ENCODE data around the gene SCN7A. TPM values are rescaled to one million over a fixed set of nuclear protein-coding genes. Genes with fewer than 3 reads are reported as not detected.

Gene SCN7A
- total RNA-seq, 1 donor from 2014 or later = 0.36 TPM

- Mint-ChIP-seq H3K36me3 (ENCODE audit: low read depth, unreplicated experiment) (no peaks in the 10 kb centered on the region), H3K4me3 (ENCODE audit: unreplicated experiment) (no peak overlapping the region), H3K27ac (ENCODE audit: unreplicated experiment) (no peak overlapping the region), H3K9me3 (ENCODE audit: unreplicated experiment) (no peaks in the 10 kb centered on the region), H3K4me1 (ENCODE audit: low read depth, unreplicated experiment) (peaks cover 9% of the 10 kb centered on the region), H3K27me3 (ENCODE audit: low read depth, unreplicated experiment) (no peaks in the 10 kb centered on the region)
- Histone ChIP-seq H3K4me1 (ENCODE audit: insufficient read depth, low read length) (peaks cover 8% of the 10 kb centered on the region), H3K9ac (ENCODE audit: low read length) (no peak overlapping the region), H3K27ac (ENCODE audit: low read depth, low read length) (no peak overlapping the region), H2AFZ (ENCODE audit: low read depth, low read length) (no peak overlapping the region), H3K79me2 (ENCODE audit: insufficient read depth, low read length) (no peaks in the 10 kb centered on the region), H4K20me1 (ENCODE audit: insufficient read depth, low read length) (no peaks in the 10 kb centered on the region), H3K27me3 (ENCODE audit: insufficient read depth, low read length) (no peaks in the 10 kb centered on the region), H3K9me3 (ENCODE audit: insufficient read depth, low read depth, low read length) (no peaks in the 10 kb centered on the region), H3K36me3 (ENCODE audit: insufficient read depth, low read length) (no peaks in the 10 kb centered on the region), H3K4me2 (ENCODE audit: low read length) (no peak overlapping the region), H3K4me3 (ENCODE audit: insufficient read depth, low read depth, low read length) (no peak overlapping the region)
- TF ChIP-seq CTCF (IDR thresholded peaks at IDR 0.05; ENCODE audit: insufficient read depth, low read depth, low read length) = no peak
- TF ChIP-seq EZH2 (IDR thresholded peaks at IDR 0.05; ENCODE audit: insufficient read depth, low read length) = no peak
- no peak for DNase-seq (ENCODE audit: low read depth)
- no peak for FAIRE-seq
Observed at GRCh38 chr2:166406374-166406773, 87.7 kb downstream of the SCN7A start.

- H3K27ac Mint-ChIP-seq (ENCODE audit: unreplicated experiment) = no peak overlapping the region
- H3K4me1 Mint-ChIP-seq (ENCODE audit: low read depth, unreplicated experiment) = peaks cover 3% of the 10 kb centered on the region
- FAIRE-seq (no peak), DNase-seq (ENCODE audit: low read depth) (no peak)
- Histone ChIP-seq H4K20me1 (ENCODE audit: insufficient read depth, low read length) (no peaks in the 10 kb centered on the region), H3K4me1 (ENCODE audit: insufficient read depth, low read length) (peaks cover 2% of the 10 kb centered on the region), H3K27ac (ENCODE audit: low read depth, low read length) (no peak overlapping the region), H3K79me2 (ENCODE audit: insufficient read depth, low read length) (no peaks in the 10 kb centered on the region), H2AFZ (ENCODE audit: low read depth, low read length) (no peak overlapping the region), H3K9ac (ENCODE audit: low read length) (no peak overlapping the region), H3K27me3 (ENCODE audit: insufficient read depth, low read length) (no peaks in the 10 kb centered on the region), H3K36me3 (ENCODE audit: insufficient read depth, low read length) (no peaks in the 10 kb centered on the region), H3K9me3 (ENCODE audit: insufficient read depth, low read depth, low read length) (no peaks in the 10 kb centered on the region), H3K4me2 (ENCODE audit: low read length) (no peak overlapping the region), H3K4me3 (ENCODE audit: insufficient read depth, low read depth, low read length) (no peak overlapping the region)
- no peaks in the 10 kb centered on the region for H3K9me3 Mint-ChIP-seq (ENCODE audit: unreplicated experiment)
- no peaks in the 10 kb centered on the region for H3K36me3 Mint-ChIP-seq (ENCODE audit: low read depth, unreplicated experiment)
- TF ChIP-seq EZH2 (IDR thresholded peaks at IDR 0.05; ENCODE audit: insufficient read depth, low read length) = no peak
- no peaks in the 10 kb centered on the region for H3K27me3 Mint-ChIP-seq (ENCODE audit: low read depth, unreplicated experiment)
- H3K4me3 Mint-ChIP-seq (ENCODE audit: unreplicated experiment) = no peak overlapping the region
Observed at GRCh38 chr2:166405569-166405926, 88.5 kb downstream of the SCN7A start.

DNA sequence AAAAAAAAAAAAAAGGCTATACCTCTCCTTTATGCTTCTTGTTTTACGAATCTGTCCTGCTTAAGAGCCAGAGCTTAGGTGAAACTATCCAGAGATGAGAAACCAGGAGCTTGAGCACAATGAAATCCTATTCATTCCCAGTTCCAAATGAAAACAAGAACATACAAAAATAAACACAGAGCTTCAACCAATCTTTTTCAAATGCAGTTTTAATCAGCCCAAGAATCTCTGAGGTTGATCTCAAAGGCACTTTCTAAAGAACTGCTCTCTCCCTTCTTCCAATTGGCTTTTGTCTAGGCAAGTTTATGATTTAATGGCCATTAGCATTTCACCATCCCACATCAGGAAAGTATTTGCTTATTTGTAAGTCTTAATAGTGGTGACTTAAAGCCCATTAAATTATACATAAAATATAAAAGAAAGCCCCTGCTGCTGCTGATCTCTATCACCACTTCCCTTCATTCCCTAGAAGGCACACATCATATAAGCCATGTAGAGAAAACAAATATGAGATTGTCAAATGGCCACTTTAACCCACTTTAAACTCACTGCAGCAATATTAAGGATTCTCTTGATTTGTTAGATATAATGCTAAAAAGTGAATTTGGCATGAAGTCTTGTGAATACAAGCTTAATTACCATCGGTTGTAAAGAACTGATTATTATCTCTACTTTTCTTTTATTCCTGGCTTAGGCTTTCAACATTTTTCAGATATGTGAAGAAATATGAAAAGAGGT, 89.0 kb downstream of the SCN7A start:
- Mint-ChIP-seq H3K36me3 (ENCODE audit: low read depth, unreplicated experiment) (no peaks in the 10 kb centered on the region), H3K9me3 (ENCODE audit: unreplicated experiment) (no peaks in the 10 kb centered on the region), H3K27ac (ENCODE audit: unreplicated experiment) (no peak overlapping the region), H3K27me3 (ENCODE audit: low read depth, unreplicated experiment) (no peaks in the 10 kb centered on the region), H3K4me1 (ENCODE audit: low read depth, unreplicated experiment) (no peaks in the 10 kb centered on the region), H3K4me3 (ENCODE audit: unreplicated experiment) (no peak overlapping the region)
- no peak overlapping the region for H3K4me3 ChIP-seq (ENCODE audit: insufficient read depth, low read depth, low read length)
- no peaks in the 10 kb centered on the region for H3K79me2 ChIP-seq (ENCODE audit: insufficient read depth, low read length)
- DNase-seq (ENCODE audit: low read depth) (peak; percentile 0), FAIRE-seq (no peak)
- no peak overlapping the region for H3K9ac ChIP-seq (ENCODE audit: low read length)
- no peaks in the 10 kb centered on the region for H4K20me1 ChIP-seq (ENCODE audit: insufficient read depth, low read length)
- no peak overlapping the region for H3K4me2 ChIP-seq (ENCODE audit: low read length)
- H2AFZ ChIP-seq (ENCODE audit: low read depth, low read length) = no peak overlapping the region
- no peaks in the 10 kb centered on the region for H3K36me3 ChIP-seq (ENCODE audit: insufficient read depth, low read length)
- no peak for TF ChIP-seq CTCF (IDR thresholded peaks at IDR 0.05; ENCODE audit: insufficient read depth, low read depth, low read length)
- TF ChIP-seq EZH2 (IDR thresholded peaks at IDR 0.05; ENCODE audit: insufficient read depth, low read length) = no peak
- no peaks in the 10 kb centered on the region for H3K9me3 ChIP-seq (ENCODE audit: insufficient read depth, low read depth, low read length)
- no peaks in the 10 kb centered on the region for H3K27me3 ChIP-seq (ENCODE audit: insufficient read depth, low read length)
- no peak overlapping the region for H3K27ac ChIP-seq (ENCODE audit: low read depth, low read length)
- H3K4me1 ChIP-seq (ENCODE audit: insufficient read depth, low read length) = no peaks in the 10 kb centered on the region
